H4 (cell line): ENCODE results near the gene SPOCK2. TPM values are rescaled to one million over a fixed set of nuclear protein-coding genes. Genes with fewer than 3 reads are reported as not detected.

ENCODE experiments used
- DNase-seq: peaks from one replicate; pipeline ENCODE4 v3.0.0-alpha.2; 2015; ENCODE audit warnings: low spot score
- total RNA-seq: library from RNA; depleted of rRNA; stranded (reverse); fragments of >200 nt; shearing (Covaris generic); gene quantifications from 2 replicates; pipeline ENCODE4 v1.2.3, GENCODE V29; 2014; rRNA removed

The SPOCK2 gene
- total RNA-seq, 1 experiment from 2014 or later = 0.29 TPM

DNA sequence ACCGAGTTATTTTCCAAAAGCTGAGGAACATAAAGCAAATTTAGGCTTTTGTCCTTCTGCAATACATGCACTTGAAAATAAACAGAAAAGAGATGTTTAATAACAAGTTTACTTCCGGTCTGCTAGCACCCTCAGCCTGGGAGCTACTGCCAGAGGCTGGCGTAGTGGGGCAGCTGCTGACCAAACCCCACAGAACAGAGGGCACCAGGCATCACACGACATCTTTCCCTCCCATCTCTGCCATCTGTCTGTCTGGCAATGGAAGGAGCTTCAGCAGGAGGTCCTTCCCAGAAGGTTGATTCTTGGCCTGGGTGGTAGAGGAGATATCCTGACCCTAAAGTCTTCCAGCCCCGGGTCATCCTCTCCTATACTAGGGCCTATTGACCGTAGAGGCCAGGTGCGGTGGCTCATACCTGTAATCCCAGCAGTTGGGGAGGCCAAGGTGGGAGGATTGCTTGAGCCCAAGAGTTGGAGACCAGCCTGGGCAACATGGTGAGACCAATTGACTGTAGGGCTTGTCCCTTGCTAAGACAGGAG is 76.3 kb downstream of the SPOCK2 start:
- no peak for DNase-seq

DNA sequence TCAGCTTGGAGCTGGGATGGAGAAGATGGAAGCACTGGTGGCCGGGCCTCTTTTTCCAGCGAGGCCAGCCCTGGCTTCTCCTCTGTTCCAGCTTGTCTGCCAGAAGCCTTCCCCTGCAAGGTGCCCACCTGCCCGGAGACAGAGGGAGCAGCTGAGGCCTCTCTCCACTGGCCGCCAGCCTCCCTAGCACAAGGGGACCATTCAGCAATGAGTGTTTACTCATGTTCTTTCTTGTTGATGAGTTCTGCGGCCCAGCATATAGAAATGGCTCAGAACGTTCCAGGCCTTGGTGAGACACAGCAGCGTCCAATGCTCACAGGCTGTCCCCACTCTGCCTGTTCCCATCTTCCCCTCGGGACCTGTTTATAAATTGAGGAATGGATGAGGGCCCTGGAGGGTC is 76.9 kb downstream of the SPOCK2 start:
- no peak for DNase-seq

DNA sequence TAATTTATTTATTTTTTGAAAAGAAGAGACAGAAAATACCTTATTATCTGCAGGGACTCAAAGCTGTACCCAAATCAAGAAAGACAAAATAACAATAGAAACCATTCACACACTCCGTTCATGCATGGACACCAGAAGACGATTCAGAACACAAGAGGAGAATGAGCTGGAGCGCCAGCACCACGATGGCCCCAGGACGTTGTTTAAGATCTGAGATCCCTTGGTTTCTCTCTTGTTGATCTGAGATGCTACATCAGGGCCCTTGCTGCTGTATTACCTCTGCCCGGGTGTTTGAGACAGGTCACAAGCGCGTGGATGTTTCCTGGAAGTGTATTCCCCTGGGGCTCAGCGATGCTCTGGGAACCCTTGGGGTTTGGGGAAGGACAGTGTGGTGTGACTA is 77.3 kb downstream of the SPOCK2 start:
- no peak for DNase-seq

DNA sequence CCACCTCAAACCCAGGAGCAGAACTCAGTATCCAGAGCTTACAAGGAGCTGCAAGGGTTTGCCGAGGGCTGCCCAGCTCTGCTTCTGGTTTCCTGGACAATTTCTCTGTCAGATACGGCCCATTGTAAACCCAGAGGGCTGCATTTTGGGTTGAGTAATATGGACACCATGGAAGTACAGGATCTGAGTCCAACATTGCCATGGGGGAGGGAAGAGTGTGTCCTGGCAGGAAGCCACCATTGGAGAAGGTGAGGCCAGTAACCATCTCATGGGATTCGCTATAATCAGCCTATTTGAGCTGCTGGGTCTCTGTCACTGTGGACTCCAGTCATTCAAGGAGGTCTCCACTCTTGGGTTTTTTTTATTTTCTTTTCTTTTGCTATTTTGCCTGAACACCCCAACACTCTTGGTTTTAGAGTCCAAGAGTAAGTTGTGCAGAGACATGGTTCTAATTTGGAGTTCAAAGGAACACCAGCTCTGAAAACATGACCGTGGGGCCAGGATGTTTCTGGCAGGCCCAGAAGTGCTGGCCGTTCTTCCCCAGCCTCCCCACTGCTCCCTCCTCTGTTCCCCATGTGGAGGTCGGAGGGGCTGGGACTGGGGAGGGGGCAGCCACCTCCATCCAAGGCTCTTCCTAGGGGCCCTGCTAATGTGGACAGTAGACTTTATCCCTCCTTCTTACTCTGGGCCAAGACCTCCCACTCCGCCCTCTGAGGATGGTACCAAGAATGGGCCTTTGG is 77.9 kb downstream of the SPOCK2 start:
- DNase-seq = no peak

DNA sequence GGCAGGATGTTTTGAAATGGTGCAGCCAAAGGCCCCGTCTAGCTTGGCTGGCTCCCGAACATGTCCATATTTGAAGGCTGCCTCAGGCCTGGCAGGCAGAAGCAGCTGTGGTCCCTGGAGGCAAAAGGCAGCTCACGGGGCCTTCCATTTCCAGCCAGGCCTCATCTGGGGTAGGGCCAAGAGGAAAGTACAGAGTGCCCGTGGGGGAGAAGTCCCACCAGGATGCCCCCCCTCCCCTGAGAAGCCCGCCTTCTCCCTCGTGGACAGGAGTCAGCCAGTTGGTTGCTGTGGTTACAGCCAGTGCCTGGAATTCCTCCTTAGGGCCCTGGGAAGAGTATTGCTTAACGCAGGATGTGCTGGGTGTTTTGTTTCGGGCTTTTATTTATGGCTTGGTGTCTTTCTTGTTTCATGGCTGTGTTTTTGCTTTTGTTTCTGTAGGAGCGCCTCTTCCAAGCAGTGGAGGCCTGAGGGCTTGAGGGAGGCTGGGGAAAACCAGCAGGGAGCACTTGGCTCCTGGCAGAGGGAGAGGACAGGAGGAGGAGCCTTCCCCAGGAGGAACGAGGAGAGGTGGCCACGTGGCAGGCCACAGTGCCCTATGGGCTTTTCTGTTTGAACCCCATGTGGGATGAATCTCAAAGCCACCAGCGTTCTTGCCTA is 78.8 kb downstream of the SPOCK2 start:
- peak; percentile 92 for DNase-seq

DNA sequence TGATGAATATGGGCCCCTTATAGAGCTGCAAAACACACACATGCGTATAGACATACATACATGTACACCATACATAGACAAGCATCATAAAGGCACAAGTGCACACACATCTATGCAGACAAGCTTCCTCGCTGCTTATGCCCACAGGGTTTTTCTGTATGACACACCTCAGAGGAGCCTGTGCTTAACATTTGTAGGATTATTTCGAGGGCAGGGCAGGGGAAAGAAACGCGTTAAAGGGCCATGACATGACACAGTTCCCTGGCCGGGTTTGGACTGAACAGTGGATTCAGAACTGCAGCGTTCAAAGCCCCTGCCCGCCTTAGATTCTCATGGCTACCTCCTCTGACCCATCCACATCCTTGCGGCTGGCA is 79.3 kb downstream of the SPOCK2 start:
- no peak for DNase-seq

Other genes starting within 250 kb of the SPOCK2 start
- 428 and 490 TPM in 2 replicates for gene PSAP, start 237.3 kb downstream of the SPOCK2 start, total RNA-seq
- 4.0 and 4.3 TPM in 2 replicates for gene CHST3, start 124.2 kb downstream of the SPOCK2 start, total RNA-seq
- gene ANAPC16, start 127.5 kb upstream of the SPOCK2 start, total RNA-seq = 80.9 and 98.5 TPM in 2 replicates
- gene ASCC1, start 127.7 kb upstream of the SPOCK2 start, total RNA-seq = 47.3 and 51.5 TPM in 2 replicates
- gene DDIT4, start 185.4 kb upstream of the SPOCK2 start, total RNA-seq = 227 and 278 TPM in 2 replicates